HG02943 (cell line): ENCODE results near the gene ANKFY1.

Experiments used
- ATAC-seq: cut with Tn5 transposase; IDR thresholded peaks from one replicate; pipeline ENCODE4 v1.9.1; 2021; ENCODE audit warnings: mild to moderate bottlenecking, low read depth, moderate library complexity; ENCODE audit not compliant: unreplicated experiment

The ANKFY1 gene

GRCh38 chr17:4182043-4182442, 81.7 kb downstream of the ANKFY1 start:
- no peak for ATAC-seq

- ATAC-seq, result no peak
These were observed 83.0 kb downstream of the ANKFY1 start for GRCh38 chr17:4180791-4181190.

DNA sequence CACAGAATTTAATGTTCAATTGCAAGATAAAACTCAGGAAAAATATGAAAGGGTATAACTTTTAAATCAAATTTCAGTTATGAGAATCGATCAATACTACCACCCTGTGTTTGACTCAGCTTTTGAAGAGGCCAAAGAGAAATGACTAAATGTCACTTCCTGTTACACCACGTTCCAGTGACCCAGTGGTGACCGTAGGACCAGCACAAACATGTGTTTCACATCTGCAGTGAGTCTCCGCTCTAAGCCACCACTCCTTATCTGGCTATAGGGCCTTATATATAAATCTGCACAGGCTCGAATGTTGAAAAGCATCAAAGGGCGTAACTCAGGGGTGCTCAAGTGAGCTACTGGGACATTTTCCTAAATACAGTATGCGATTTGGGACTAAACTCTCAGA, 84.7 kb downstream of the ANKFY1 start:
- no peak for ATAC-seq

- ATAC-seq, result no peak
These were observed 85.1 kb downstream of the ANKFY1 start for GRCh38 chr17:4178651-4179050.

DNA sequence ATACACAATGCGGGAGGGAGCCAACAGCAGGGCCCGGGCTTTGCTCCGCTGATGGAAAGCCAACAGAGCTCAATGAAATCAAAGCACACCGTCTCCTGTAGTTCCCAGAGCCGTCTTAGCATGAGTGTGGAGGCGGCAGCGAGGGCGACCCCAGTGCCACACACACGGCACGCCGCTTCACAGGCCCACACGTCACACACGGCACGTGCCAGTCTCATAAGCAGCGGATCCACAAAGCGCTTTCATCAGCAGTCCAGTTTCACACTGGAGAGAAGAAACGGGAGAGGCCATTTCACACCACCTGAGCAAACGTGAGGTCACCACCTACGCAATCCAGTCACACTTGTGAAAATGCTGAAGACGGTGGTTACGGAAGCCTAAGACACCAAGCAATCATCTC, 86.0 kb downstream of the ANKFY1 start:
- no peak for ATAC-seq

GRCh38 chr17:4176808-4177472, 86.8 kb downstream of the ANKFY1 start:
- ATAC-seq, result no peak

- no peak for ATAC-seq
These were observed 87.6 kb downstream of the ANKFY1 start for GRCh38 chr17:4175921-4176807.

- no peak for ATAC-seq
These were observed 89.2 kb downstream of the ANKFY1 start for GRCh38 chr17:4174556-4174955.

DNA sequence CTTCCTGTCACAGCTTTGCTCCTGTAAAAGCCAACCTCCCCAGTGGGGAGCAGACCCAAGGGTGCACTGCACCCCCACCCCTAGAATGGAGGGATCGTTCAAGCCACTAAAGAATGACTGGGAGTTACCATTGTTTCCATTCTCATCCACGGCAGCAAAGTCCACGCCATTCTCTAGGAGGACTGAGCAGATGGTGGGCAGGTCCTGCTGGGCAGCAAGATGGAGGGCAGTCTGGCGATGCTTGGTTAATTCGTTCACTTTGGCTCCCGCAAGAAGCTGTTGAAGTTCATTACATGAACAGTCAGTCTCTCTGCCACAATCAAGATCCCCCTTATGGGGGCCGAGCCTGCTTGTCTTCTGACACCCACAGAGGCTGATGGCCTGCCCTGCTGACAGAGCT, 90.0 kb downstream of the ANKFY1 start:
- no peak for ATAC-seq

GRCh38 chr17:4172356-4172755, 91.4 kb downstream of the ANKFY1 start:
- no peak for ATAC-seq

DNA sequence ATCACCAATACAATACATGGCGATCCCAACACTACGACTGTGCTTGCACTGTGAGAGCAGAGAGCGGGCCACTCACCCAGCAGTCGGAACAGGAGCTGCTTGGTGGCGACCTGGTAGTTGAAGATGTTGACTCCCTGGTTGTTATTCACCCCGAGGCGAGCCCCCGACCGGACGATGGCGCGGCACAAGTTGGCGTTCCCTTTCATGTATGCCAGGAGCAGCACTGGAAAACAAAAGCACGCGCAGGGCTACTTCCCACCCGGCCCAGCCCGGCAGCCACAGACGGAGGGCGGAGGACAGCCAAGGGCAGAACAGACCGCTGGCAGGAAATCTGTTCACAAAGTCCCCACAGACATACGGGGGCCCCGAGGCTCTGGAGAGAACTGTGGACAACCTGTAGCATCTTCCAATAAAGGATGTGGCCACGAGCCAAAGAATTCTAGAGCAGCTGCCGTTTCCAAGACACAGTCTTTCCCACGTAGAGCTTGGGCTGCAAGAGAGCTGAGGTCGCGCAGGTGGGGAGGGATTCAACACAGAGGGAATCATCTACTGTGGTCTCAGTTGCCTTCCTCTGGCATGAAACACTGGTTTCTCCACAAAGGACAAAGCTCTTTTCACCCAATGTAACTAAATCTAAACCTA, 93.0 kb downstream of the ANKFY1 start:
- no peak for ATAC-seq

- ATAC-seq, result no peak
These were observed 96.0 kb downstream of the ANKFY1 start for GRCh38 chr17:4167786-4168185.

- no peak for ATAC-seq
These were observed 97.4 kb downstream of the ANKFY1 start for GRCh38 chr17:4166419-4166818.

DNA sequence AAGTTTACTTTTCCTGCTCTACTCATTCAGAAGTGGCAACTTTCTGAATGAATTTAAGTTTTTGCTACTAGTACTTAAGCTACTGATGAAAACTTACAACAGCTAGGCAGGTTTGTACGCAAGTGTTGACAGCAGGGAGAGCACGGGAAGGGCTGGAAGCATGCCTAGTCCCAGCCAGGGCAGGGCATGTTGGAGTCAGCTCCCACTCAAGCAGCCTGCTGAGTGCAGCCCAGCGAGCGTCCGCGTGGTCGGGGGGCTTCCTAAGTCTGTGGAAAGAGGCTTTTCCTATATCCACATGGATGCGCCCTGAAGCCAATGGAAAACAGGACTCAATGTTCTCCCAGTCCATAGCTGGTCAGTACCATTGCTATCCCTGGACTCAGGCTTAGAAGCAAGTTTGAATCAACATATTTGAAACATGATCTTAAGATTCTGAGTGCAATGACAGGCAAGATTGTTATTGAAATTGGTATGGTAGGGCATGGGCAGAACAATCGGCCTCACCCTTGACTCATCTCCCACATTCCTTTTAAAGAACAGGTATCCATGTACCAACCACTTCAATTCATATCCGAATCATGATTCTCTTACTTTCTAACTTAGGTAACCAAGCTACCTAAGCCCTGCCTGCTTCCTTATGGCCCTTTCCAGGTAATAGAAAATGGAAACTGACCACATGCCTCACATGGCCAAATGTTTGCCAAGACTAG, 98.3 kb downstream of the ANKFY1 start:
- ATAC-seq, result no peak

DNA sequence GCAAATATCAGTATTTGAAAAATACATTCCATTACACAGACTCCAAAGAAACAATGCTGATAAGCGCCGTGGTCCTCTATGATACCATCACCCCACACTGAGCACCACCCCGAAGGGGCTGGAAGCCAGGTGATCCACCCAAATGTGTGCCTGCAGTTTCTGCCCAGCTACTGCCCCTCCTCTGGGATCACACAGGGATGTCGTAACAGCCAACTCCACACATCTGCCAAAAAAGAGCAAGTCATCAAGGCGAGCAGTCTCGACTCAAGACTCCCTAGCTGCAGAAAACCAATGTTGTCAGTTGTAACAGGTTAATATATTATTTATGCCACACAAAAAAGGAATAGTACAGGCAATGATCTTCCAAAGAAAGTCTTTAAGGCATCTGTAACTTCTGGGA, 99.8 kb downstream of the ANKFY1 start:
- no peak for ATAC-seq

DNA sequence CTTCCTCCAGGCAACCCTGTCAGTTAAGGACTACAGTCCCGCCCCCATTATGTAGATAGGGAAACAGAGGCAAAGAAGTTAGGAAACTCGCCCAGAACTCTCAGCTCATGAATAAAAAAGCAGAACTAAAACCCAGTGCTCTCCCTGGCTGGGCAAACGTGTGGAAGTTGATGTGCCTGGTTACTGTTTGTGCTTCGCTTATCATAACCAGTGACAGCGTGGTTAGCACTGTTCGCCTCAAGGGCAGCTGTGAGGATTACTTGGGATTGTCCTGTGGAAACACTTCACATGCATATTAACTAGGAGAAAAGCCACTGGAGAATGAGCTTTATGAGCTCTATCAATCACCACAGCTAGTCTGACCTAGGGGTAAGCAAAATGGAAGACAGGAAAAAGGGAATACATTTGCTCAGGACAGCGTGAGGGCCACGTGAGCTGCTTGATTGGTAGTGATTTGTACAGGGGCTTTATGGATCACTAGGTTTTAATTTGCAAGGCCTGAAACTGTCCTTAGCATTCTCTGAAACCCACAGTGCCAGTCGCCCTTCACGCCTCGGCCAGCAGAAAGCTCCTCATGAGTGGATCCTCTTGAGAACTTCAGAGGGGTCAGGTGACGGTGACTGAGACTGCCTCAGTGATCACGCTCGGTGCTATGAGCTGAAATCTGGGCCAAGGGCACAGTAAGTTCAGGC, 100.9 kb downstream of the ANKFY1 start:
- ATAC-seq, result no peak

DNA sequence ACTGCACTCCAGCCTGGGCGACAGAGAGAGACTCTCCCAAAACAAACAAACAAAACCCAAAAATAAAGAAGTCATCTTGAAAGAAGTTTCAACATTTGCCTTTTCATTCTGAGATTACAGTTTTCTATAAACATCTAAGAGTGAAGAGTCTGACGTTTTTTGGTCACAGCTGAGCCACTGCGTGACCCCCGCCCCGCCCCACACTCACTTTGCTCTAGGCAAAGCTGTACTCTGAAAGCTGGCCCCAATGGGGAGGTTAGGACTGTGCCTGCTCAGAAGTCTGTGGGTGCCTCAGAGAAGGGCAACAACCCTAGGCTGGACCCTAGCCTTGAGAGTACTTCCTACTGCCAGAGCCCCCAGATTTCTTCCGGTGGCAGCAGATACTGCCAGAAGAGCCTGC, 101.5 kb downstream of the ANKFY1 start:
- no peak for ATAC-seq

DNA sequence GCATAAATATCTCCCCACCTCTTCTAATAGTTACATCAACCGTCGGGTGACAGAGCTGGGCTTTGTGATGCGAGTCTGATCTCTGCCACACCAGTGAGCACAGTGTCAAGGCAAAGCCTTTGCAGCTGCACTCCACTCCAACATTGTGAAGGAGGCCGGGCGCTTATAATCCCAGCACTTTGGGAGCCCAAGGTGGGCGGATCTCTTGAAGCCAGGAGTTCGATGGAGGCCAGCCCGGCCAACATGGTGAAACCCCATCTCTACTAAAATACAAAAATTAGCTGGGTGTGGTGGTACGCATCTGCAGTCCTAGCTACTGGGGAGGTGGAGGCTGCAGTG, 101.8 kb downstream of the ANKFY1 start:
- no peak for ATAC-seq

- no peak for ATAC-seq
These were observed 102.4 kb downstream of the ANKFY1 start for GRCh38 chr17:4161192-4161966.
